WTC11 (cell line): ENCODE results near the gene PIK3R1. TPM values are rescaled to one million over a fixed set of nuclear protein-coding genes. Genes with fewer than 3 reads are reported as not detected.

ENCODE experiments used
- ATAC-seq: fragments of 200-7000 bp; cut with Tn5 transposase; 2 replicates; pipeline ENCODE4 v1.10.0; 2021; ENCODE audit warnings: mild to moderate bottlenecking, moderate library complexity
- CTCF ChIA-PET: fragments of 300-600 bp; sonication (Branson Sonifier 250); formaldehyde crosslinking; loops from one replicate; lab custom pipeline; 2021; ENCODE audit warnings: antibody characterized with exemption; lab: Charles Lee
- POLR2A ChIA-PET: fragments of 350-600 bp; sonication (Branson Sonifier 250); formaldehyde crosslinking; loops from one replicate; lab custom pipeline; 2021; ENCODE audit warnings: antibody characterized with exemption; lab: Charles Lee
- DNase-seq: peaks from one replicate; pipeline ENCODE4 v3.0.0; 2021; ENCODE audit warnings: low spot score
- H3K27ac Mint-ChIP-seq: 2 replicates; pipeline ENCODE4 v1.8.0; 2021; ENCODE audit warnings: mixed read lengths
- H3K27me3 Mint-ChIP-seq: 2 replicates; pipeline ENCODE4 v1.8.0; 2021; ENCODE audit warnings: low read depth, mild to moderate bottlenecking, moderate library complexity, mixed read lengths
- H3K36me3 Mint-ChIP-seq: 2 replicates; pipeline ENCODE4 v1.8.0; 2021; ENCODE audit warnings: mixed read lengths
- H3K4me1 Mint-ChIP-seq: 2 replicates; pipeline ENCODE4 v1.8.0; 2022; ENCODE audit warnings: mixed read lengths
- H3K4me3 Mint-ChIP-seq: 2 replicates; pipeline ENCODE4 v1.8.0; 2021; ENCODE audit warnings: mild to moderate bottlenecking, moderate library complexity, mixed read lengths
- H3K9me3 Mint-ChIP-seq: 2 replicates; pipeline ENCODE4 v1.8.0; 2021; ENCODE audit warnings: mixed read lengths
- ELF4 ChIP-seq: sonication (generic); formaldehyde crosslinking; IDR thresholded peaks from 2 replicates; pipeline ENCODE4 v1.8.1; 2022; ENCODE audit warnings: low read depth, mild to moderate bottlenecking, moderate library complexity, missing genetic modification reagents
- FOXJ3 ChIP-seq: sonication (generic); formaldehyde crosslinking; IDR thresholded peaks from 2 replicates; pipeline ENCODE4 v1.9.0; 2021; ENCODE audit warnings: missing genetic modification reagents, mild to moderate bottlenecking, borderline replicate concordance
- FOXP1 ChIP-seq: sonication (generic); formaldehyde crosslinking; IDR thresholded peaks from 2 replicates; pipeline ENCODE4 v1.8.0; 2022; ENCODE audit warnings: missing genetic modification reagents, mild to moderate bottlenecking, moderate library complexity, borderline replicate concordance
- GABPB1 ChIP-seq: sonication (generic); formaldehyde crosslinking; IDR thresholded peaks from 2 replicates; pipeline ENCODE4 v1.8.1; 2023; ENCODE audit warnings: mild to moderate bottlenecking, missing genetic modification reagents
- HMGA2 ChIP-seq: fragments of 250-450 bp; sonication (Bioruptor Pico); IDR thresholded peaks from 2 replicates; pipeline ENCODE4 v1.4.0; 2021; ENCODE audit warnings: mild to moderate bottlenecking, moderate library complexity
- IRF2 ChIP-seq: sonication (generic); formaldehyde crosslinking; IDR thresholded peaks from 2 replicates; pipeline ENCODE4 v1.8.0; 2022; ENCODE audit warnings: low read depth, missing genetic modification reagents, borderline replicate concordance
- RELA ChIP-seq: sonication (generic); formaldehyde crosslinking; IDR thresholded peaks from 2 replicates; pipeline ENCODE4 v1.8.1; 2022; ENCODE audit warnings: missing genetic modification reagents, mild to moderate bottlenecking, borderline replicate concordance
- SMAD4 ChIP-seq: sonication (generic); formaldehyde crosslinking; IDR thresholded peaks from 2 replicates; pipeline ENCODE4 v1.8.0; 2022; ENCODE audit warnings: mild to moderate bottlenecking, missing genetic modification reagents
- TCF7 ChIP-seq: sonication (generic); formaldehyde crosslinking; IDR thresholded peaks from 2 replicates; pipeline ENCODE4 v1.8.0; 2022; ENCODE audit warnings: mild to moderate bottlenecking, low read depth, missing genetic modification reagents, moderate library complexity
- ZBTB21 ChIP-seq: sonication (generic); formaldehyde crosslinking; IDR thresholded peaks from 2 replicates; pipeline ENCODE4 v1.8.1; 2023; ENCODE audit warnings: mild to moderate bottlenecking, missing genetic modification reagents, borderline replicate concordance
- ZNF263 ChIP-seq: sonication (generic); formaldehyde crosslinking; IDR thresholded peaks from 2 replicates; pipeline ENCODE4 v1.8.1; 2022; ENCODE audit warnings: low read depth, mild to moderate bottlenecking, moderate library complexity, missing genetic modification reagents
- ZNF671 ChIP-seq: fragments of 250-450 bp; sonication (Bioruptor Pico); IDR thresholded peaks from 2 replicates; pipeline ENCODE4 v1.8.0; 2021; ENCODE audit warnings: mild to moderate bottlenecking
- total RNA-seq: library from RNA; stranded (reverse); gene quantifications from 3 replicates; pipeline ENCODE4 v1.2.3, GENCODE V29; 2021
- TF ChIP-seq, protein P1 (sequence below): sonication (generic); formaldehyde crosslinking; IDR thresholded peaks from 2 replicates; pipeline ENCODE4 v1.8.1; 2022; ENCODE audit warnings: mild to moderate bottlenecking, moderate library complexity, missing genetic modification reagents
- TF ChIP-seq, protein P2 (sequence below): sonication (generic); formaldehyde crosslinking; IDR thresholded peaks from 2 replicates; pipeline ENCODE4 v1.8.1; 2023; ENCODE audit warnings: mild to moderate bottlenecking, moderate library complexity, missing genetic modification reagents
- TF ChIP-seq, protein P3 (sequence below): fragments of 250-450 bp; sonication (Bioruptor Pico); IDR thresholded peaks from 2 replicates; pipeline ENCODE4 v1.9.0; 2021; ENCODE audit warnings: moderate library complexity, mild to moderate bottlenecking, inconsistent platforms, borderline replicate concordance
- TF ChIP-seq, protein P4 (sequence below): sonication (generic); formaldehyde crosslinking; IDR thresholded peaks from 2 replicates; pipeline ENCODE4 v1.8.1; 2022; ENCODE audit warnings: mild to moderate bottlenecking, missing genetic modification reagents, moderate library complexity, borderline replicate concordance
- TF ChIP-seq, protein P5 (sequence below): fragments of 250-450 bp; sonication (Bioruptor Pico); IDR thresholded peaks from 2 replicates; pipeline ENCODE4 v1.9.0; 2021; ENCODE audit warnings: mild to moderate bottlenecking
- TF ChIP-seq, protein P6 (sequence below): sonication (generic); formaldehyde crosslinking; IDR thresholded peaks from 2 replicates; pipeline ENCODE4 v1.8.1; 2023; ENCODE audit warnings: mild to moderate bottlenecking, missing genetic modification reagents

The PIK3R1 gene
- total RNA-seq, 1 experiment from 2014 or later = 11.3 TPM

DNA sequence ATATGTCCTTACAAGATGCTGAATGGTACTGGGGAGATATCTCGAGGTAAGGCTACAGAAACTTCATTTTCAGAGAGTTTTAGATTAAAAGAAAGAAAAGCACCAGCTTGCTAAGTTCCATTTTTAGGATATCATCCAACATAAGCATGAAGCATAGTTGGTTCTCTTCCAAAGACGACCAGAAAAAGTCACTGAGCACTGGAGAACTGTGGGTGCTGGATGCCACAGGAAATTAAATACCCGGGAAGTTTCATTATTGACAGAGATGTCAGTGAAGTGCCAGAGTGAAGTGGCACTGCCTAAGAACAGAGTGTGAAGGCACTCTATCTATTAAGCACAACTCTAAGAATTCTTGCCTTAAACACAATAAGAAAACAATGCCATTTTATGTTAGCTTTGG lies 76.8 kb downstream of the PIK3R1 start:
- TF ChIP-seq TCF7 (CRISPR knock-in tag) = no peak
- no peak for TF ChIP-seq FOXJ3 (CRISPR knock-in tag)
- no peak for TF ChIP-seq SMAD4 (CRISPR knock-in tag)
- no peak for TF ChIP-seq ZBTB21 (CRISPR knock-in tag)
- Mint-ChIP-seq H3K4me3 (no peak overlapping the region), H3K36me3 (peaks cover 38% of the 10 kb centered on the region), H3K9me3 (no peaks in the 10 kb centered on the region), H3K27ac (no peak overlapping the region), H3K4me1 (peaks cover 42% of the 10 kb centered on the region), H3K27me3 (no peaks in the 10 kb centered on the region)
- POLR2A ChIA-PET = no interaction called here
- DNase-seq (no peak), ATAC-seq (no peak)
- CTCF ChIA-PET = no interaction called here

DNA sequence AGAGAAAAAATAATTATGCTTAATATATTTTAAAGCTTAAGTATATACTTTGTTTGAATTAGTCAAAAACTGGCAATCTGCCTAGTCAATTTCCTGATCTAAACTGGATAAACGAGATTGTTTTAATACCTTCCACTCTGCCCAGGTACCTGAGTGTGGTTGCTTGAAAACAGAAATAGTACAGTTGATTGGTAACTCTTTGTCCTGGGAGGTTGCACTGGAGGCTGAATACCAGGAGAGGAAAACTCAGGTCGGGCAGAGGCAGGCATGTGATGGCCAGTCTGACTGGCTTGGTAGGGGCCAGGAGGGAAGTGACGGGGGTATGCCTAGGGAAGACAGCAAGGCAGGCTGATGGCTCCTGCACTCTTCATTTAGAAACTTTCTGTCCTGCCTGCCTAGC lies 80.2 kb downstream of the PIK3R1 start:
- ATAC-seq (no peak), DNase-seq (no peak)
- Mint-ChIP-seq H3K36me3 (peaks cover 49% of the 10 kb centered on the region), H3K27ac (no peak overlapping the region), H3K4me1 (peaks cover 21% of the 10 kb centered on the region), H3K9me3 (no peaks in the 10 kb centered on the region), H3K4me3 (no peak overlapping the region), H3K27me3 (no peaks in the 10 kb centered on the region)
- ChIA-PET POLR2A (no interaction called here), CTCF (interaction anchor here (1.1 kb wide), 1 partner anchor 9 kb away, joined by 4 read pairs; no protein-coding TSS in a partner anchor)
- TF ChIP-seq, protein P1, sequence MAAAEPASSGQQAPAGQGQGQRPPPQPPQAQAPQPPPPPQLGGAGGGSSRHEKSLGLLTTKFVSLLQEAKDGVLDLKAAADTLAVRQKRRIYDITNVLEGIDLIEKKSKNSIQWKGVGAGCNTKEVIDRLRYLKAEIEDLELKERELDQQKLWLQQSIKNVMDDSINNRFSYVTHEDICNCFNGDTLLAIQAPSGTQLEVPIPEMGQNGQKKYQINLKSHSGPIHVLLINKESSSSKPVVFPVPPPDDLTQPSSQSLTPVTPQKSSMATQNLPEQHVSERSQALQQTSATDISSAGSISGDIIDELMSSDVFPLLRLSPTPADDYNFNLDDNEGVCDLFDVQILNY (CRISPR knock-in tag) = no peak
- TF ChIP-seq ZNF263 (CRISPR knock-in tag) (no peak), HMGA2 (CRISPR knock-in tag) (no peak), IRF2 (CRISPR knock-in tag) (no peak), GABPB1 (CRISPR knock-in tag) (no peak)

GRCh38 chr5:68296895-68297294 lies 81.3 kb downstream of the PIK3R1 start:
- H3K4me3 Mint-ChIP-seq = no peak overlapping the region
- no peaks in the 10 kb centered on the region for H3K9me3 Mint-ChIP-seq
- H3K27ac Mint-ChIP-seq = no peak overlapping the region
- H3K4me1 Mint-ChIP-seq = peaks cover 12% of the 10 kb centered on the region
- CTCF ChIA-PET = no interaction called here
- POLR2A ChIA-PET = no interaction called here
- H3K36me3 Mint-ChIP-seq = peaks cover 49% of the 10 kb centered on the region
- ATAC-seq (no peak), DNase-seq (no peak)
- H3K27me3 Mint-ChIP-seq = no peaks in the 10 kb centered on the region
- TF ChIP-seq, protein P2, sequence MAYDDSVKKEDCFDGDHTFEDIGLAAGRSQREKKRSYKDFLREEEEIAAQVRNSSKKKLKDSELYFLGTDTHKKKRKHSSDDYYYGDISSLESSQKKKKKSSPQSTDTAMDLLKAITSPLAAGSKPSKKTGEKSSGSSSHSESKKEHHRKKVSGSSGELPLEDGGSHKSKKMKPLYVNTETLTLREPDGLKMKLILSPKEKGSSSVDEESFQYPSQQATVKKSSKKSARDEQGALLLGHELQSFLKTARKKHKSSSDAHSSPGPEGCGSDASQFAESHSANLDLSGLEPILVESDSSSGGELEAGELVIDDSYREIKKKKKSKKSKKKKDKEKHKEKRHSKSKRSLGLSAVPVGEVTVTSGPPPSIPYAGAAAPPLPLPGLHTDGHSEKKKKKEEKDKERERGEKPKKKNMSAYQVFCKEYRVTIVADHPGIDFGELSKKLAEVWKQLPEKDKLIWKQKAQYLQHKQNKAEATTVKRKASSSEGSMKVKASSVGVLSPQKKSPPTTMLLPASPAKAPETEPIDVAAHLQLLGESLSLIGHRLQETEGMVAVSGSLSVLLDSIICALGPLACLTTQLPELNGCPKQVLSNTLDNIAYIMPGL (CRISPR knock-in tag) = no peak
- TF ChIP-seq ELF4 (CRISPR knock-in tag) = no peak
- no peak for TF ChIP-seq RELA (CRISPR knock-in tag)
- TF ChIP-seq, protein P3, sequence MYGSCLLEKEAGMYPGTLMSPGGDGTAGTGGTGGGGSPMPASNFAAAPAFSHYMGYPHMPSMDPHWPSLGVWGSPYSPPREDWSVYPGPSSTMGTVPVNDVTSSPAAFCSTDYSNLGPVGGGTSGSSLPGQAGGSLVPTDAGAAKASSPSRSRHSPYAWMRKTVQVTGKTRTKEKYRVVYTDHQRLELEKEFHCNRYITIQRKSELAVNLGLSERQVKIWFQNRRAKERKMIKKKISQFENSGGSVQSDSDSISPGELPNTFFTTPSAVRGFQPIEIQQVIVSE = no peak
- TF ChIP-seq FOXJ3 (CRISPR knock-in tag) = no peak
- TF ChIP-seq ZNF671 (CRISPR knock-in tag) = no peak
- TF ChIP-seq FOXP1 (CRISPR knock-in tag) = no peak
- TF ChIP-seq, protein P4, sequence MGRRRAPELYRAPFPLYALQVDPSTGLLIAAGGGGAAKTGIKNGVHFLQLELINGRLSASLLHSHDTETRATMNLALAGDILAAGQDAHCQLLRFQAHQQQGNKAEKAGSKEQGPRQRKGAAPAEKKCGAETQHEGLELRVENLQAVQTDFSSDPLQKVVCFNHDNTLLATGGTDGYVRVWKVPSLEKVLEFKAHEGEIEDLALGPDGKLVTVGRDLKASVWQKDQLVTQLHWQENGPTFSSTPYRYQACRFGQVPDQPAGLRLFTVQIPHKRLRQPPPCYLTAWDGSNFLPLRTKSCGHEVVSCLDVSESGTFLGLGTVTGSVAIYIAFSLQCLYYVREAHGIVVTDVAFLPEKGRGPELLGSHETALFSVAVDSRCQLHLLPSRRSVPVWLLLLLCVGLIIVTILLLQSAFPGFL (CRISPR knock-in tag) = no peak
- TF ChIP-seq, protein P5, sequence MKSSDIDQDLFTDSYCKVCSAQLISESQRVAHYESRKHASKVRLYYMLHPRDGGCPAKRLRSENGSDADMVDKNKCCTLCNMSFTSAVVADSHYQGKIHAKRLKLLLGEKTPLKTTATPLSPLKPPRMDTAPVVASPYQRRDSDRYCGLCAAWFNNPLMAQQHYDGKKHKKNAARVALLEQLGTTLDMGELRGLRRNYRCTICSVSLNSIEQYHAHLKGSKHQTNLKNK (CRISPR knock-in tag) = no peak
- TF ChIP-seq, protein P1 (CRISPR knock-in tag) = no peak
- TF ChIP-seq, protein P6, sequence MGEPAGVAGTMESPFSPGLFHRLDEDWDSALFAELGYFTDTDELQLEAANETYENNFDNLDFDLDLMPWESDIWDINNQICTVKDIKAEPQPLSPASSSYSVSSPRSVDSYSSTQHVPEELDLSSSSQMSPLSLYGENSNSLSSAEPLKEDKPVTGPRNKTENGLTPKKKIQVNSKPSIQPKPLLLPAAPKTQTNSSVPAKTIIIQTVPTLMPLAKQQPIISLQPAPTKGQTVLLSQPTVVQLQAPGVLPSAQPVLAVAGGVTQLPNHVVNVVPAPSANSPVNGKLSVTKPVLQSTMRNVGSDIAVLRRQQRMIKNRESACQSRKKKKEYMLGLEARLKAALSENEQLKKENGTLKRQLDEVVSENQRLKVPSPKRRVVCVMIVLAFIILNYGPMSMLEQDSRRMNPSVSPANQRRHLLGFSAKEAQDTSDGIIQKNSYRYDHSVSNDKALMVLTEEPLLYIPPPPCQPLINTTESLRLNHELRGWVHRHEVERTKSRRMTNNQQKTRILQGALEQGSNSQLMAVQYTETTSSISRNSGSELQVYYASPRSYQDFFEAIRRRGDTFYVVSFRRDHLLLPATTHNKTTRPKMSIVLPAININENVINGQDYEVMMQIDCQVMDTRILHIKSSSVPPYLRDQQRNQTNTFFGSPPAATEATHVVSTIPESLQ = no peak
- no peak for TF ChIP-seq IRF2 (CRISPR knock-in tag)
